ENCODE measurements around the gene PPM1B. TPM values are rescaled to one million over a fixed set of nuclear protein-coding genes. Genes with fewer than 3 reads are reported as not detected.
"Not testable (repeated sequence)": the region's sequence is repeated elsewhere in the genome, so short reads cannot be mapped to it uniquely, and the experiment has no call there.

Gene PPM1B
- total RNA-seq, 4 donors from 2014 or later: 14.9 to 53.8 (median 19.1) TPM

DNA sequence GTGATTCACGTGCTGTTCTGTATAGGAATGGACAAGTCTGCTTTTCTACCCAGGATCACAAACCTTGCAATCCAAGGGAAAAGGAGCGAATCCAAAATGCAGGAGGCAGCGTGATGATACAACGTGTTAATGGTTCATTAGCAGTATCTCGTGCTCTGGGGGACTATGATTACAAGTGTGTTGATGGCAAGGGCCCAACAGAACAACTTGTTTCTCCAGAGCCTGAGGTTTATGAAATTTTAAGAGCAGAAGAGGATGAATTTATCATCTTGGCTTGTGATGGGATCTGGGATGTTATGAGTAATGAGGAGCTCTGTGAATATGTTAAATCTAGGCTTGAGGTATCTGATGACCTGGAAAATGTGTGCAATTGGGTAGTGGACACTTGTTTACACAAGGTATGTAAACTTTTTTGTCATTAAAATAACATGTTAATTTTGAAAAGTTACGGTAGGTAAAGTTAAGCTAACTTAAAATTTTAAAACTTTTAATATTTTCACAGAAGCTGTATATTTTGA lies 33.0 kb downstream of the PPM1B start:
- Histone ChIP-seq H3K36me3 (peaks cover 0 to 15% (median 0%) of the 10 kb centered on the region in 3 donors), H3K27ac (no peak overlapping the region), H3K27me3 (no peaks in the 10 kb centered on the region), H3K9me3 (no peaks in the 10 kb centered on the region), H3K4me1 (peaks cover 0 to 8% (median 0%) of the 10 kb centered on the region in 3 donors), H3K4me3 (no peak overlapping the region)
- DNase-seq: no peak
- TF ChIP-seq POLR2A (IDR thresholded peaks at IDR 0.05): no peak
- TF ChIP-seq, protein P1, sequence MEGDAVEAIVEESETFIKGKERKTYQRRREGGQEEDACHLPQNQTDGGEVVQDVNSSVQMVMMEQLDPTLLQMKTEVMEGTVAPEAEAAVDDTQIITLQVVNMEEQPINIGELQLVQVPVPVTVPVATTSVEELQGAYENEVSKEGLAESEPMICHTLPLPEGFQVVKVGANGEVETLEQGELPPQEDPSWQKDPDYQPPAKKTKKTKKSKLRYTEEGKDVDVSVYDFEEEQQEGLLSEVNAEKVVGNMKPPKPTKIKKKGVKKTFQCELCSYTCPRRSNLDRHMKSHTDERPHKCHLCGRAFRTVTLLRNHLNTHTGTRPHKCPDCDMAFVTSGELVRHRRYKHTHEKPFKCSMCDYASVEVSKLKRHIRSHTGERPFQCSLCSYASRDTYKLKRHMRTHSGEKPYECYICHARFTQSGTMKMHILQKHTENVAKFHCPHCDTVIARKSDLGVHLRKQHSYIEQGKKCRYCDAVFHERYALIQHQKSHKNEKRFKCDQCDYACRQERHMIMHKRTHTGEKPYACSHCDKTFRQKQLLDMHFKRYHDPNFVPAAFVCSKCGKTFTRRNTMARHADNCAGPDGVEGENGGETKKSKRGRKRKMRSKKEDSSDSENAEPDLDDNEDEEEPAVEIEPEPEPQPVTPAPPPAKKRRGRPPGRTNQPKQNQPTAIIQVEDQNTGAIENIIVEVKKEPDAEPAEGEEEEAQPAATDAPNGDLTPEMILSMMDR (IDR thresholded peaks at IDR 0.05): no peak
- WGBS, 2 donors: 91 to 92% methylated on average over 6 of the region's 6 CpGs
- intact Hi-C loops (cut with DNase I): no loop called here

GRCh38 chr2:44203542-44203941 lies 34.9 kb downstream of the PPM1B start:
- no peak for DNase-seq
- 96 to 97% methylated on average over 3 of the region's 3 CpGs for WGBS, 2 donors
- H3K9me3 ChIP-seq: no peaks in the 10 kb centered on the region
- TF ChIP-seq, protein P1 (IDR thresholded peaks at IDR 0.05): no peak
- TF ChIP-seq POLR2A (IDR thresholded peaks at IDR 0.05): no peak
- H3K27me3 ChIP-seq: no peaks in the 10 kb centered on the region
- peaks cover 0 to 17% (median 0%) of the 10 kb centered on the region in 3 donors for H3K4me1 ChIP-seq
- H3K4me3 ChIP-seq: no peak overlapping the region
- intact Hi-C loops (cut with DNase I): no loop called here
- H3K36me3 ChIP-seq: peaks cover 0 to 15% (median 0%) of the 10 kb centered on the region in 3 donors
- H3K27ac ChIP-seq: no peak overlapping the region

DNA sequence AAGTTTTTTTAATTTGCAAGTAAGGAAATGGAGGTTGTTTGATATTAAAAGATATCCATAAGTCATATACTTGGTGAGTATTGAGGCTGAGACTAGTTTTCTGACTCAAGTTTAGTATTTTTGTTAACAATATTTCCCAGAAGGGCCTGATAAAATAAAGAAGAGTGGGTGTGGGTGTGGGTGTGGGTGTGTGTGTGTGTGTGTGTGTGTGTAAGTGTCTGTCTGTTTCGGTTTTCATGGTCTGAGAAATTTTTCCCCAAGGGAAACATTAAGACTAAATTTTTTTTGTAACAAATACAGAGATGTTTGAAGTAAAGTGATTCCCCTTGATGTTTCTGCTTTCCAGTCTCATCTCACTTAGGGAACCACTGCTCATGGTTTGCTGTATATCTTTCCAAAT lies 36.5 kb downstream of the PPM1B start:
- Histone ChIP-seq H3K27ac (no peak overlapping the region), H3K4me1 (peaks cover 0 to 17% (median 0%) of the 10 kb centered on the region in 3 donors), H3K36me3 (peaks cover 0 to 30% (median under 1%) of the 10 kb centered on the region in 3 donors), H3K9me3 (peaks cover 0 to 5% (median 0%) of the 10 kb centered on the region in 3 donors), H3K27me3 (no peaks in the 10 kb centered on the region), H3K4me3 (no peak overlapping the region)
- intact Hi-C loops (cut with DNase I): no loop called here
- TF ChIP-seq, protein P1 (IDR thresholded peaks at IDR 0.05): no peak
- TF ChIP-seq POLR2A (IDR thresholded peaks at IDR 0.05): no peak
- 75 to 100% methylated on average over 1 of the region's 1 CpG for WGBS, 2 donors
- DNase-seq: no peak

DNA sequence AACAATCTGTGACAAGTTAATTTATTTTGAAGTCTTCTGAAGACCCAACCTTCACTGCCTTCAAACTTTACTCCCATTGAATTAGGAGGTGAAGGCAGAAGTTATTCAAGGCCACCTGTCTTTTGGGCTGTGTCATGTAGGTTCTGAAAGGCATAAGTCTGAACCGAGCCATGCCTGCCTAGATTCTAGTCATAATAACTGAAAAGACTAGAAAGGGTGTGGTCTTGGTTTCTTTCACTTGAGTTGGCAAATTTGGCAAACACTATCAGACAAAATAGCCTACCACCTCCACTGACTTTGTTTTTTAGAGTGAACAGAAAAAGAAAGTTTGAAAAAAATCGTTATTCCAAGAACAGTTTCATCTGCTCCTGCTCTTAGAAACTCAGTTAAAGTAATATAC lies 38.4 kb downstream of the PPM1B start:
- Histone ChIP-seq H3K27ac (no peak overlapping the region), H3K9me3 (peaks cover 0 to 10% (median 0%) of the 10 kb centered on the region in 3 donors), H3K36me3 (peaks cover 0 to 34% (median 10%) of the 10 kb centered on the region in 3 donors), H3K4me1 (peaks cover 0 to 18% (median 0%) of the 10 kb centered on the region in 3 donors), H3K27me3 (no peaks in the 10 kb centered on the region), H3K4me3 (no peak overlapping the region)
- intact Hi-C loops (cut with DNase I): no loop called here
- 75% methylated on average over 2 of the region's 2 CpGs for WGBS, 2 donors
- no peak for DNase-seq
- TF ChIP-seq, protein P1 (IDR thresholded peaks at IDR 0.05): no peak

DNA sequence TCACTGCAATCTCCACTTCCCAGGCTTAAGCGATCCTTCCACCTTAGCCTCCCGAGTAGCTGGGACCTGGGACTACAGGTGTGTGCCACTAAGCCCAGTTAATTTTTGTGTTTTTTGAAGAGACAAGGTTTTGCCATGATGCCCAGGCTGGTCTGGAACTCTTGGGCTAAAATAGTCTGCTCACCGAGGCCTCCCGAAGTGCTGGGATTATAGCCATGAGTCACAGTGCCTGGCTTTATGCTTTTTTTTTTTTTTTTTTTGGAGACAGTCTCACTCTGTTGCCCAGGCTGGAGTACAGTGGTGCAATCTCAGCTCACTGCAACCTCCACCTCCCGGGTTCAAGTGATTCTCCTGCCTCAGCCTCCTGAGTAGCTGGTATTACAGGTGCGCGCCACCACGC lies 39.0 kb downstream of the PPM1B start:
- intact Hi-C loops (cut with DNase I); DNase-seq; H3K4me3 ChIP-seq; H3K27me3 ChIP-seq; H3K27ac ChIP-seq: not testable (repeated sequence)
- 85 to 90% methylated on average over 5 to 8 of the region's 8 CpGs for WGBS, 2 donors
- H3K4me1 ChIP-seq: peaks cover 0 to 16% (median 0%) of the 10 kb centered on the region in 3 donors
- peaks cover 0 to 10% (median 0%) of the 10 kb centered on the region in 3 donors for H3K9me3 ChIP-seq
- H3K36me3 ChIP-seq: peaks cover 0 to 39% (median 10%) of the 10 kb centered on the region in 3 donors

Data from esophagus squamous epithelium (tissue), 5 donors.